ENCODE measurements around the gene LRRTM4. TPM values are rescaled to one million over a fixed set of nuclear protein-coding genes. Genes with fewer than 3 reads are reported as not detected.

Gene LRRTM4
- 0.10 and 0.12 TPM in 2 replicates for total RNA-seq (2014; rRNA removed; shearing (Covaris generic))

DNA sequence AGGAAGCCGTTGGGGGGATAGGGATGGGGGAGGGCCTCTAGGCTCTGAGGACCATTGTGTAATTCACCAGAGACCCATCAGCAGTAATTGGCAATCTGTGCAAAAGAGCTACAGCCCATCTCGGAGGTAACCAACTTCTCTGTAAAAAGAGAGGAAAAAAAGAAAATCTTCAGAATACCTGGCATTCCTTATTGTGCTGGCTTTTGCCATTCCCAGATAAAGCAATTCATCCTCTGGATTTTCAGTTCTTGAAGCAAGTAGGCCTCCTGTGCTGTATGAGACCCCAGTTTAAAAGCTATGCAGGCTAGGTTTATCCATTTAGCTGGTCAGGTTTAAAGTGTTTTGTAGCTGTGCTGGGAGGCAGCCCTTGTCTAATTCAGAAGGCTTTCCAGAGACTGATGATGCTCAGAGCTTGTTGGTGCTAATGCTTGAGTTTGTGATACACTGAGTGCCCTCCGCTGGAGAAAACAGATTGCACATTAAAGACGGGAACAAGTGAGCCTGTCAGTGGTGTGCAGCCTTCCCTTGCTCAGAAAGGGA is at the start of gene LRRTM4:
LRRTM4 (minus strand) TSS at position 446 of the 540 bp plus-strand sequence.
- DNase-seq (ENCODE audit: low read depth): no peak

DNA sequence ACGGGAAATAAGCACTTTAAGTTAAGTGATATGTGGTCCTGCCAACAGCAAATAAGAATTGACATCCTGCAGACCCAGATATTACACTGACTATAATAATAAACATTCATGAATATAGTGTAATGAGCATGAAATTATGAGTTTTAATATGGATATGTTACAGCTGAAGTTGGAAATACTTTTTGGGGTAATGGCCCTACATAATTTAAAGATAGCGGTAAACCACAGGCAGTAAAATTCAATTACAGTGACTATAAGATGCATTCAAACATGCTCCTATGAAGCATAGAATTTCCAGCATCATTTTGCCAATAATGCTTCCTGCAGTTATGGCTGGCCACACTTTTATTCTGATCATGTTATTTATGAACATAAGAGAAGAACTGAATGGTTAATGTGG is 49.4 kb upstream of the LRRTM4 start:
- no peak for DNase-seq (ENCODE audit: low read depth)

DNA sequence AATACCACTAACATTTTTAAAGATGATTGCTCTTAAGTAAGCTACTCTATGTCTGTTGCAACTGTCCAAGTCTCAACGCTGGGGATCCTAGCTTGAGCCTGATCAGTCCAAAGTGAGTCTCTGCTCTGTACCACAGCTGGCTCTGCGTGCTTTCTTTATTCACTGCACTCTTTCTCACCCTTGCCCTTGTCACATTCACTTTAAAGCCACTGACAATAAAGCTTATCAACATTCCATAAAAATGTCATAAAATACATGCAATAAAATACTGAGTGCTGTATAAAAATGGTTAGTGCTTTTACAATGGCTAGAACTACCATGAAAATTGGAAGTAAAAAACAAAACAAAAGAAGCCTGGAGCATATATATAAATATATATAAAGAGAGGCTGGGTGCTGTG is 45.5 kb upstream of the LRRTM4 start:
- DNase-seq (ENCODE audit: low read depth): no peak

DNA sequence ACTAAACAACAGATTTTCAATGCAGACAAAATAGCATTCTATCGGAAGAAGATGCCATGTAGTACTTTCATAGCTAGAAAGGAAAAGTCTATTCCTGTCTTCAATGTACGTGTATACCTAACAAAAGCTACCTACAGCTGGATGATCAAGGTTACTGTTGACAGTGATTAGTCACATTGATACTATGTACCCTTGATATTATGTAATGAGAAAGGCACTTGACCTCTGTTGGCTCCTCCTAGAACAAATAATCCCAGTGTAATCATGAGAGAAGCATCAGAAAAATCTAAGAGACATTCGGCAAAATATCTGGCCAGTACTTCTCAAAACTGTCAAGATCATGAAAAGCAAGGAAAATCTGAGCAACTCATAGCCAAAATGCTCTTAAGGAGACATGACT is 44.4 kb upstream of the LRRTM4 start:
- DNase-seq (ENCODE audit: low read depth): no peak

DNA sequence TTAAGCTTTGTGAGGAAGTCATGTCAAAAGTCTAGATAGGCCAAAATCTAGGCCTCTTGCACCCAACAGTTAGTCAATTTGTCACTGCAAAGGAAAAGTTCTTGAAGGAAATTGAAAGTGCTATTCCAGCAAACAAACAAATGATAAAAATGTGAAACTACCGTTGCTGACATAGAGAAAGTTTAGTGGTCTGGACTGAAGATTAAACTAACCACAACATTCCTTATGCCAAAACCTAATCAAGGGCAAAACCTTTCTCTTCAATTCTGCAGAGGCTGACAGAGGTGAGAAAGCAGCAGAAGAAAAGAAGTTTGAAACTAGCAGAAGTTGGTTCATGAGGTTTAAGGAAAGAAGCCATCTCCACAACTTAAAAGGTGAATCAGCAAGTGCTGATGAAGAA is 44.0 kb upstream of the LRRTM4 start:
- no peak for DNase-seq (ENCODE audit: low read depth)

DNA sequence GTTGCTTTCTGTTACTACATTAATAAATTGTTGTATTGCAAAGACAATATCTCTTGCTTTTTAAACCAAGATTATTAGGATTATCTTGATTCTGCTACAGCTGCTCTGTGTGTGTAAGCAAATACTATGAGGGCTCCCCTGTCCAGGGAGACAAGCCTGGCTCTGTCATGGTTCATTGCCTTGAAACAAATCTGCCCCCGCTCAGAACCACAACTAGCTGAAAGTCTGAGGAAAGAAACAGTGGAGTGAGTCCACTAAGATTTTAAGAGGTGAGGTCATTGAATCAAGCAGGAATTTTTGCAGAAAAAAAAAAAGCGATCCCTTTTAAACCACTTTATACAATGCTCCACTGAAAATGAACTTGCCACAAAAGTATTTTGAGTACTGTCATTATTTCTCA is 30.8 kb upstream of the LRRTM4 start:
- DNase-seq (ENCODE audit: low read depth): no peak

DNA sequence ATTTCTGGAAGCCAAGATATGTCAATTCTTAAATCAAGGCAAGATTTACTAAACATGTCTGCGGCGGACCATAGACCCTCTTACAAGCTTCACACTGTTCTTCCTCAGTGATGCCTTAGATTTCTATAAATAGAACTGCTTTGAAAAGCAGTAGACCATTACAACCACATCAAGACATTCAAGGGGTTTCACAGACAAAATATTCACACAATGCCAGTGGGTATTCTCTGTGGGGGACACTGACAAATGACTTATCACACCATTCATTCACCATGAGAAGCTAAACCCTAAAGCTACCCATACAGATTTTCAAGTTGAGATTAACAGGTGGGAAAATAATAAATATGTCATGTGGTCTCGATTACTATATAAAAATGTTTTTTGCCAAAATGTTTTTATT is 15.9 kb upstream of the LRRTM4 start:
- DNase-seq (ENCODE audit: low read depth): no peak

DNA sequence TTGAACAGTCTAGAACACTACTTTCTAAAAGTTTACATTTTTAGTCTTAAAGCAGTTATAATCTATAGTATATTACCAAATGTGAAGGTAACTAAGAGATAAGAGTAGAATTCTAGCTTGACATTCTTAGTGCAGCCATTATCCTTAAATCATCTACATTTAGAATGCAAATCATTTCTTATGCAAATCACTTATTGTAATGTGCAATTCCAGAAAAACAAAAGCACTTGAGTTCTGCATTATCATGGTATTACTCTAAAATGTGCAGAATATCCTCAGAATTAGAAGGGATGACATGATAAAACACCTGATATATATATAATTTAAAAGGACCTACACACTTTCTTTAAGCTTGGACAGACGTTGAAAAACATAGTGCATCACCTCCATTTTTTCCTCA is 712 bp upstream of the LRRTM4 start:
- DNase-seq (ENCODE audit: low read depth): no peak

DNA sequence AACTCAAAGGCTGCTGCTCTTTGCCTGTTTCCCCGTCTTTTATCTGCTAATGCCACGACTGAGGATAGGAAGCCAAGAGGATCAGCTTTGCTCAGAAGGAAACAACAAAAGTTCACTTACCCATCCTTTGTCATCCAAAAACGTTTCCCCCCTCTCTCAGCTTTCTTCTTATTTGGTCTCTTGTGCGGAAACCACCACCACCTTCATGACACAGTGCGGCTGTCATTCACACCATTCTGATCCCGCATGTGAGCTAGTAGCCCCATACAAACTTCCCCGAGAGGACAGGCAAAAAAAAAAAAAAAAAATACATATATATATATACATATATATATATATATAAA is 656 bp downstream of the LRRTM4 start:
- DNase-seq (ENCODE audit: low read depth): no peak

DNA sequence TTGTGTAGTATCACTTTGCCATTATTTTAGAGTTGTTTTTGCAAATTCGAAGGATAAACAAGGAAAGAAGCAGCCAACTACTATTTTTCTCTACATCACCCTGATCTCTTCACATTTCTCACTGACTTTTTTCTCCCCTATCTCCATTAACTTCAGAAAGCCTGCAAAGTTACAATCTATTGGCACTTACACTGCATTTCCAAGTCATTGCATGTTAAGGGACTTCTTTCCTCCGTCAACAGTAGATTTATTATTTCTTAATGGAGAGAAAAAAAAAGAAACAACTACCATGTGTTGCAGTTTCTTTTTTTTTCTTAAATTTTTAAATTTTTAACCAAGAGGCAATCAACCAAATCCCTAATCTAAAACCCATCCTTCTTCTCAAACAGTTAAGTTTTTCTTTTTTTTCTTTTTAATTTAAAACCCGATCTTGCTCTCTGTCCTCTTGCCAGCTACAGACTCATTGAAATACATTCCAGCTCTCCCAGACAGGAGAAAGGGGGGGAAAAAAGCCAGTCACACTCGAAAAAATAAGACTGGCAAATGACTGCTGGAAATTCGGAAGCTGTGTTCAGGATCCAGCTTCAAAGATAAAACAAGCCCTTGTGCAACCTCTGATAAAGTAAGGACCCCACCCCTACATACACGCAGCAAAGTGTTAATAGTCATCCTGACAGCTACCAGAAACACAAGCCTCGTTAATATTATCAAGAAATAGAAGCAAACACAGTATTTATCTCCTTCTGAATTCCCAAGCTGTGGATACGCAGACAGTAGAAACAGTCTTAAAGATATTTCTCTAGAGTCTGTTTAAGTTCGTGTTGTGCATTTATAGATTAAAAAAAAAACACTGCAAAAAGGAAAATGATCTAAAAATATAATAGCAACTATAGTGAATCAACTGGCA is 1.3 kb downstream of the LRRTM4 start:
- DNase-seq (ENCODE audit: low read depth): no peak

DNA sequence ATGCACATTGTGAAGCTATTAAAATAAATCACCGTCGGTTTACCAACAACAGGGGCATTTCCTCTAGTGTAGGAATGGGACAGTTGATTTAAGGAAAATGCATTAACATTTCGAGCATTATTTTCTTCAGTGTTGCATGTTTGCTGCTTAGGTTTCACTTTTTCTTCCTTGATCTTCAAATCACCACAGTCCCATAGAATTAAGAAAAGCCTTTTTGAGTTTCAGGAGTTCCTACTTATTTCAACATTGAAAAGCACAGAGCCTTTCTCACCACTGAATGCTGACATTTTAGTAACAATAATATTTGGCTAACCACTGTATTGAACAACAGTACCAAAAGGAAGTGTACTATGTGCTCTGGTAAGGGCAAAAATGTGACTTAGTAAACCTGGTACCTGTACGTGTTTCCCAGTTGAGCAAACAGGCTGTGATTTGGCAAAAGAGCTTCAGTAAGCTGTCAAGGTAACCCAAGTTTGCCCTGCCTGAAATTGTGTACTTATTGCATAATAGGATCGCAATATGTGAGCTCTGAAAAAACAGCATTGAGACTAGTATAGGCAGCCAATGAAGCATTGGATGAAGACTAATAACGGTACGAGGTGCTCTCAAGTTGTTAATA is 2.2 kb downstream of the LRRTM4 start:
- no peak for DNase-seq (ENCODE audit: low read depth)

DNA sequence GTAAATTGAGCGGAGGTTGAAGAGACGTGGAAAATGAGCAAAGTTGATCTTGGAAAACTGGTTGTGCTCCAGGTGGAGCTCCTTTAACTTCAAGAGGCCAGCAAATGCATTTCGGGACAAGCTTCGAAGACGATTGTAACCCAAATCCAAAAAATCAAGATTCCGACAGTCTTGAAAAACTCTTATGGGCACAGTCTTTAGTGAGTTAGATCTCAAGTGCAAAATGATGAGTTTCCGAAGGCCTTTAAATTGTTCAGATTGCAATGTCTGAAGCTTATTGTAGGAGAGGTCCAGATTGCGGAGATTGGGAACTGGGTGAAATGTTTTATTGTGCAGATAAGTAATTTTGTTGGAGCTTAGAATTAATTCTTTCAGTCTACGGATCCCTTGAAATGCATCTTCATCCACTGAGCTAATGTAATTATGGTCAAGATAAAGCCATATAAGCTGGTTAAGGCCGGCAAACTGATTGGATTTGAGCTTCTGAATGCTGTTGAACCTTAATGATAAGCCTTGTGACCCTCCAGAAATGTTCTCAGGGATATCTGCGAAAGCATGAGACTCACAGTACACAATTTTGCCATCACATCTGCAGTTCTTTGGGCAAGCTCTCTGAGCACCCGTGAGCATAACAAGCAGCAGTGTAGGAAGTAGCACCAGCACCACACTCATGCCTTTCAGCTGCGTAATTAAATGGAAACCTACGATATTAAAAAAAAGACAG is 2.9 kb downstream of the LRRTM4 start:
- DNase-seq (ENCODE audit: low read depth): no peak

DNA sequence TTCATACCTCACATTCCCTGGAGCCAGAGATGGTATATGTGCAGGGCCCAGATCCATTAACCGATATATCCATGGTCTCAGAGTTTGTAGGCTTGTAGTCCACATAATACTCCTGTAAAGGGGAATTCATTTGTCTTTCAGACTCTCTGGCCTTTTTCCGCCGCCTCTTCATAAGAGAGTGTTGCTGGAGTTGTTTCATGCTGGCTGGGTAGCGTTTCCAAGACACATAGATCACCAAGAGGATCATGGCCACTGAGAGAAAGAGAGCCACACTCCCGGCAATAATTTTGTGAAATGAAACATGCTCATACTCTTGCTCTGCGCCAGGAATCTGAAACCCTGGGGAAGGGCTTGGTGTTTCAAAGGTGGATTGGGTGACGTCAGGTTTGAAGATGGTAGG is 3.9 kb downstream of the LRRTM4 start:
- no peak for DNase-seq (ENCODE audit: low read depth)

DNA sequence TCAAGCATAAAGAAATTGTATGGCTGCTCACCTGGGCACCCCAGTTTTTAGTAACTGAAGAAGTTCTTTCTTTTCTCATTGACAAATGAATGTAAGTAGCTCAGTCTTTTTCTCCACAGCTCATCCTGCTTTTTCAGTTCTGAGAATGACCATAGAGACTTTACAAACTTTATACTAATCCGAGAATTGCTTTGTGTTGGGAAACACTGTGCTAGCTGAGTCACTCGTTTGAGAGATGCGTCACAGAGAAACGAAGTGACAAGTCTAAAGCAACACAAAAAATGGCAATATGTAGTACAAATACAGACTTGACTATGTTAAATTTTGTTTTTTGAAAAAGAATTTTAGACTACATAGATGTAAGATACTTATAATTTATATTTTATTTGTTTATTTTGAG is 9.0 kb downstream of the LRRTM4 start:
- no peak for DNase-seq (ENCODE audit: low read depth)

DNA sequence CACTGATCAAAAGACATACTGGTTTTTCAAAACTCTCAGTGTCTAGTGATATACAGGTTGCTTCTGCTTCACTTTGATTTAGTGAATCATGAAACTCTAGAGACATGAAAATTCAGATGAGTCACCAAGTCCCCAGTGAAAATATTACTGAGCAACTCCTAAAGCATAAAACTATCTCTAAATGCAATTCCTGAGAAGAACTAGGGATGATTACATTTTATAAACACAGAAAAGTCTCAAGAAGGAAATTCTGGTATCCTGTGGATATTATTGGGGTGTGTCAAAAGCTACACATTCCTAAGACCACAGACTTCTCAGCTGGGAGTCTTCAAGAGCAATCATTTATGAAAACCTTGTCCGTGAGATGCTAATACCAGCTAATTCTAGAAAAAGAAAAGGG is 9.7 kb downstream of the LRRTM4 start:
- no peak for DNase-seq (ENCODE audit: low read depth)

DNA sequence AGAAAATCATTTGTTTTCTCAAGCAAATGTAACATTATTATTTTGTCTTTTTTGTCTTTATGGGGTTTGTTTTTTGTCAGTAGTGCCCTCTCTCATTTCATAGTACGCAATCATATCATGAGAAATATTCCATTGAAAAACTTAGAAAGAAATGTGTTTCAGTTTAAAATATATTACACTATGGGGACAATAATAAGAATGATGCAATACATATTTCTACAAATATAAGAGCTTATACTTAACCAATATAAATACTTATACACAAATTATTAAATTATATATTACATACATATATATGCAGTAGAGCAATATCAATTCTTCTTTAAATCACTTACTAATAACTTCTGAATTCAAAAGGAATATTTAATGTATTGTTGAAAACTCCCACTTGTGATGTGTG is 13.7 kb downstream of the LRRTM4 start:
- DNase-seq (ENCODE audit: low read depth): no peak

DNA sequence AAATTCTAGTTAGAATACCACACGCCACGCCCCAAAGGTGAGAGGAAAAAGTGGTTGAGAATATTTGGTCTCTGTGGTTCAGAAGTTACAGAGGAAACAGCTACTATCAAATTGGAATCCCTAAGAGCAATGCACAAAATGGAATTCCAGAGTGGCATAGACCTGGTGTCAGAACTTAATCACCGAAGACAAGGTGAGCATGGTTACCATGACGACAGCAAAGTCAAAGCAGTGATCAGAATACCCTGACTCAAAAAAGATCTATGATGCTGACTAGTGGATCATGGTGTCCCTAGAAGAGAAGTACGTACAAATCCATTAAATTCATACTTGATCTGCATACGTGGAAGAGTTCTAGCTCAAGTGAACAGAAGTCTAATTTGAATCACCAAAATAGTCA is 14.5 kb downstream of the LRRTM4 start:
- DNase-seq (ENCODE audit: low read depth): no peak

DNA sequence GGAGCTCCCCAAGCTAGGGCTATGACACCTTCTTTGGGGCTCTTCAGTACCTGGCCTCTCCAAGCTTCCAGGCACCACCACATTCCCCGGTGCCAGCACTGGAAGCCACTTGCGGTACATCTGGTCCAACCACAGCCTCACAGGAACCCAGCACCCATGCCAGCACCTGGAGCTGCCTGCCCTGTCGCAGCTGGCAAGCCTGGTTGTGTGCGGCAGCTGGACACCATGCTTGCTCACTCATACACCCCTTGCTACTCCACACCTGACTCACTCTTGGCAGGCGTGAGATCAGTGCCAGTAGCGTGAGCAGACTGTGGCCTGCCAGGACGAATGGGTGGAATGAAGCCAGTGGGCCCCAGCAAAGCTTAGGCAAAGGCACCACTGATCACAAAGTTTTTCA is 34.0 kb downstream of the LRRTM4 start:
- DNase-seq (ENCODE audit: low read depth): no peak

DNA sequence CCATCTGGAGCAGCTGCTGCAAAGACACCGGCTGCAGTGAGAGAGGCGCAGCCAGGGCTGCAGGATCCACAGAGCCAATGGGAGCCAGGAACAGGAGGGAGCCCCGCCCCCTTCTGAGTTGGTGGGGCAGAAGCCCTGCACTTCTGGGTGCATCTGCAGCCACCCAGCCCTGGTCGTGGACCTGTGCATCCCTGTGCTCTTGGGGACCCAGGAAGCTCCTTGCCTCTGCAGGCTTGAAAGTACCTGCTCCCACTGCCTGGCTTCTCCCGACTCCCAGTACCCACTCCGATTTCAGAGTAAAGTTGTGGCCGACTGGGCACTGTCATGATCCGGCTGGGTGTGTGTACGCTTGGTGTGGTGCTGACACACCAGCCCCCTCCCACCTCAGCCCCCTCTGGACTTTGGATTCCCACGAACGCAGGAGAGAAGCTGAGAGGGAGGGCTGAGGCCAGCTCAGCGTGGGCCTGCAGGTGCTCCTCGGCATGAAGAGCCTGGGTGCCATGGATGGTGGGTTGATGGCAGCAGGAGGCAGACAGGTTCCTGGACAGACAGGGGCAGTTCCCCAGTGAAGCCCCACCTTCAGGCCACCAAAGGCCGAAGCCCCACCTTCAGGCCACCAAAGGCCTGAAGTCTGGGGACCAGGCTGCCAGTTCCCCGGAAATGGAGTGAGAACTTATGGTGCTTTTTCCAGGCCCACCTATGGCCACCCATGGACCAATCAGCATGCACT is 34.9 kb downstream of the LRRTM4 start:
- DNase-seq (ENCODE audit: low read depth): no peak

DNA sequence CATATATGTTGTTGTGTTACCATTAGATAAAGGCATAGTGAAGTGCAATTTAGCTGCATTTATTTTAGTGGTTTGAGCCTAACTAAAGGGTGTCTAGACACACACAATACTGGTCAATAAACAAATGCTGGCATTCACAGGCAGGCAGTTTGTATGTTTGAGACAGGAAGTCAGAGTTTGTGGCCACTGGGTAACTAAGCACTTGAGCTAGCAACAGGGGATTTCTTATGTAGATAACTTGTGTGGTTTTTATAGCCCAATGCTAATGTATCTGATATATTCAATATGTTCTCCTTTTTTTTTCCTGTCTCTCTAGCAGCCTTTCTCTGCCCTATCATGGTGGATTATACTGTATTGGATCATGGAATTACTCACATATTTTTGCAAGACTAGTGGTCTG is 38.1 kb downstream of the LRRTM4 start:
- peak; percentile 16 for DNase-seq (ENCODE audit: low read depth)

DNA sequence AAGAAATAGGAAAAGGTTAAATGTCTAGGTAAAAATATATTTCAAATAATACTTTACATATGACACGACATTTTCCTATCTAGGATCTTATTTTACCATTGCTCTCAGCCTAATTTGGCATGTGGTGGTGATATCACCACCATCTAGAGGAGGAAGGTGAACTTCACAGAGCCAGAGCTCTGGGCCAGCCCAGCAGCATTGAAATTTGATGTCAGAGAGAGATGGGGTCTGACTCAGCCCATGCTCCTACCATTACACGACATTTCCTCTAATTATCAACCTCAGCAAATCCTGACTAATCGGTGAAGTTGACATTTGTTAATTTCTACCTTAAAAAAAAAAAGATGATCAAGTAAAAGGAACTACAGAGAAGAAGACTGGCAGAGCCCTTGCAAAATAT is 42.3 kb downstream of the LRRTM4 start:
- DNase-seq (ENCODE audit: low read depth): no peak

DNA sequence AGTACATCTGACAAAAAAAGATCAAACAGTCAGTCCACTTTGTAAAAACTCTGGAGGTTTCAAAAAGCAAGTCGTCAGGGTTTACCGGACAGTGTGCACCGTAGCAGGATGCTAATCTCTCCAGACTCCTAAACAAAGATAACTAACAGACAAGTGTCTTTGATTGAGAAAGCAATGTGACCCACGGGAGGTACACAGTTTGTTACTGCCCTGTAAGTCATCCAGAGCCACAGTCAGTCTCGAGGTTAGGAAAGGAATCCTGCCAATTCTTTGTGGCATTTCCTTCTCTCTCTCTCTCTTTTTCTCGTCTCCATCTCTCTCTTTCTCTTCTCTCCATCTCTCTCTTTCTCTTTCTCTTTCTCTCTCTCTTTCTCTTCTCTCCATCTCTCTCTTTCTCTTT is 42.8 kb downstream of the LRRTM4 start:
- DNase-seq (ENCODE audit: low read depth): no peak
